NK-92 (cell line): Measurements from ENCODE around the gene RAB11B.
"Not testable (repeated sequence)": the region's sequence is repeated elsewhere in the genome, so short reads cannot be mapped to it uniquely, and the experiment has no call there.

Source experiments
- DNase-seq: peaks from one replicate; lab custom pipeline; 2025; ENCODE audit not compliant: unreplicated experiment; lab: John Stamatoyannopoulos, UW

Gene RAB11B

DNA sequence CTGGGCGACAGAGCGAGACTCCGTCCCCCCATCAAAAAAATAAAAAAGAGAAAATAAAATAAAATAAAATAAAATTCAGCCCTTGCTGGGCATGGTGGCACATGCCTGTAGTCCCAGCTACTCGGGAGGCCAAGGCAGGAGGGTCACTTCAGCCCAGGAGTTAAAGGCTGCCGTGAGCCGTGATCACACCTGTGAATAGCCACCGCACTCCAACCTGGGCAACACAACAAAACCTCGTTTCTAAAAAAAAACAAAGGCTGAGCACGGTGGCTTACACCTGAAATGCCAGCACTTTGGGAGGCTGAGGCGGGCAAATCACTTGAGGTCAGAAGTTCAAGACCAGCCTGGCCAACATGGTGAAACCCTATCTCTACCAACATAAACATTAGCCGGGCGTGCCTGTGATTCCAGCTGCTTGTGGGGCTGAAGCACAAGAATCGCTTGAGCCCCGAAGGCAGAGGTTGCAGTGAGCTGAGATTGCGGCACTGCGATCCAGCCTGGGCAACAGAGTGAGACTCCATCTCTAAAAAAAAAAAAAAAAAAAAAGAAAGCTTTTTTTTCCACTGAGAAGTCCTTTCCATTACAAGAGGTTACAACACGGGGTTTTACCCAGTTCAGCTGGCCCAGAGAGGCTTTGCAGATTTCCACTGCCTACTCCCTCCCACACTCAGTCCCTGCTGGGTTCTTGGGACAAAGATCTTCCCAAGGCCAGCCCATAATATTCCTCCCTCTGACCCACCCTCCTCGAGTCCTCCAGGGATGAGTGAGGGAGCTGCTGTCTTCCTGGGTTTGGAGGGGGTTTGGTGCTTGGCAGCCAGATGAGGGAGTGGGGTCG, 19.8 kb upstream of the RAB11B start:
- DNase-seq = no peak

DNA sequence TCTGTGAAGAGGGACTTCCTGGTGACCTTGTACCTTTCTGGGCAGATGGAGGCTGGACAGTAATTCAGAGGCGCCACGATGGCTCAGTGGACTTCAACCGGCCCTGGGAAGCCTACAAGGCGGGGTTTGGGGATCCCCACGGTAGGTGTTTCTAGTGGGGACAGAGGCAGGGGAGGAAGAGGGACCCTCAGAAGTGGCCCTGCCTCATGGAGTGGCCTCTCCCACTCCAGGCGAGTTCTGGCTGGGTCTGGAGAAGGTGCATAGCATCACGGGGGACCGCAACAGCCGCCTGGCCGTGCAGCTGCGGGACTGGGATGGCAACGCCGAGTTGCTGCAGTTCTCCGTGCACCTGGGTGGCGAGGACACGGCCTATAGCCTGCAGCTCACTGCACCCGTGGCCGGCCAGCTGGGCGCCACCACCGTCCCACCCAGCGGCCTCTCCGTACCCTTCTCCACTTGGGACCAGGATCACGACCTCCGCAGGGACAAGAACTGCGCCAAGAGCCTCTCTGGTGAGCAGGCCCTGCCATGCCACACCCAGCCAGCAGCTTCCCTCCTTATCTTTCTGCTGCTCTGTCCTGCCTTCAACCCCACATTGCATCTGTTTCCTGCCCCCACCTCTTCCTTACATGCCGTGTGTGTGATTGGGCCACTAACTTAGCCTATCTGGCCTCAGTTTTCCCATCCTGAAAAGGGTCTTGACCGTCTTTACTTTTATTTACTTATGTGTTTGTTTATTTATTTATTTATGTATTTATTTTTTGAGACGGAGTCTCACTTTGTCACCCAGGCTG, 19.0 kb upstream of the RAB11B start:
- no peak for DNase-seq

DNA sequence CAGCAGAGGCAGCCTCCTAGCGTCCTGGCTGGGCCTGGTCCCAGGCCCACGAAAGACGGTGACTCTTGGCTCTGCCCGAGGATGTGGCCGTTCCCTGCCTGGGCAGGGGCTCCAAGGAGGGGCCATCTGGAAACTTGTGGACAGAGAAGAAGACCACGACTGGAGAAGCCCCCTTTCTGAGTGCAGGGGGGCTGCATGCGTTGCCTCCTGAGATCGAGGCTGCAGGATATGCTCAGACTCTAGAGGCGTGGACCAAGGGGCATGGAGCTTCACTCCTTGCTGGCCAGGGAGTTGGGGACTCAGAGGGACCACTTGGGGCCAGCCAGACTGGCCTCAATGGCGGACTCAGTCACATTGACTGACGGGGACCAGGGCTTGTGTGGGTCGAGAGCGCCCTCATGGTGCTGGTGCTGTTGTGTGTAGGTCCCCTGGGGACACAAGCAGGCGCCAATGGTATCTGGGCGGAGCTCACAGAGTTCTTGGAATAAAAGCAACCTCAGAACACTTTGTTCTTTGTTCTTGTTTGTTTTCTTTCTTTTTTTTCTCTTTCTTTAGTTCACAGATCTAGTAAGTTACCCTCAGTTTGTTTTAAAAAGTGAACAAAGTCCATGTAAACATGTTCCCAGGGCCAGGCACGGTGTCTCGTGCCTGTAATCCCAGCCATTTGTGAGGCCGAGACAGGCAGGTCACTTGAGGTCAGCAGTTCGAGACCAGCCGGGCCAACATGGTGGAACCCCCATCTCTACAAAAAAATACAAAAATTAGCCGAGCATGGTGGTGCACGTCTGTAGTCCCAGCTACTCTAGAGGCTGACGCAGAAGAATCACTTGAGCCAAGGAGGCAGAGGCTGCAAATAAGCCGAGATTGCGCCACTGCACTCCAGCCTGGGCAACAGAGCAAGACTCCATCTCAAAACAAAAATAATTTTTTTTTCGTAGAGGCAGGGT, 16.0 kb upstream of the RAB11B start:
- DNase-seq = no peak

DNA sequence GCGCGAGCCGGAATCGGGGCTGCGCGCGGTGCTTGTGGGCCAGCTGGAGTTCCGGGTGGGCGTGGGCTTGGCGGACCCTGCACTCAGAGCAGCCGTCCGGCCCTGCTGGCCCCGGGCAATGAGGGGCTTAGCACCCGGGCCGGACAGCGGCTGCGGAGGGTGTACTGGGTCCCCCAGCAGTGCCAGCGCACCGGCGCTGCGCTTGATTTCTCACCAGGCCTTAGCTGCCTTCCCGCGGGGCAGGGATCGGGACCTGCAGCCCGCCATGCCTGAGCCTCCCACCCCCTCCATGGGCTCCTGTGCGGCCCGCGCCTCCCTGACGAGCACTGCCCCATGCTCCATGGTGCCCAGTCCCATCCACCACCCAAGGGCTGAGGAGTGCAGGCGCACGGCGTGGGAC, 14.4 kb upstream of the RAB11B start:
- not testable (repeated sequence) for DNase-seq

DNA sequence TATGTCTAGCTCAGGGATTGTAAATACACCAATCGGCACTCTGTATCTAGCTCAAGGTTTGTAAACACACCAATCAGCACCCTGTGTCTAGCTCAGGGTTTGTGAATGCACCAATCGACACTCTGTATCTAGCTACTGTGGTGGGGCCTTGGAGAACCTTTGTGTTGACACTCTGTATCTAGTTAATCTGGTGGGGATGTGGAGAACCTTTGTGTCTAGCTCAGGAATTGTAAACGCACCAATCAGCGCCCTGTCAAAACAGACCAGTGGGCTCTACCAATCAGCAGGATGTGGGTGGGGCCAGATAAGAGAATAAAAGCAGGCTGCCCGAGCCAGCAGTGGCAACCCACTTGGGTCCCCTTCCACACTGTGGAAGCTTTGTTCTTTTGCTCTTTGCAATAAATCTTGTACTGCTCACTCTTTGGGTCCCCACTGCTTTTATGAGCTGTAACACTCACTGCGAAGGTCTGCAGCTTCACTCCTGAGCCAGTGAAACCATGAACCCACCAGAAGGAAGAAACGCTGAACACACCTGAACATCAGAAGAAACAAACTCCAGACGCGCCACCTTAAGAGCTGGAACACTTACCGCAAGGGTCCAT, 13.7 kb upstream of the RAB11B start:
- DNase-seq = not testable (repeated sequence)

DNA sequence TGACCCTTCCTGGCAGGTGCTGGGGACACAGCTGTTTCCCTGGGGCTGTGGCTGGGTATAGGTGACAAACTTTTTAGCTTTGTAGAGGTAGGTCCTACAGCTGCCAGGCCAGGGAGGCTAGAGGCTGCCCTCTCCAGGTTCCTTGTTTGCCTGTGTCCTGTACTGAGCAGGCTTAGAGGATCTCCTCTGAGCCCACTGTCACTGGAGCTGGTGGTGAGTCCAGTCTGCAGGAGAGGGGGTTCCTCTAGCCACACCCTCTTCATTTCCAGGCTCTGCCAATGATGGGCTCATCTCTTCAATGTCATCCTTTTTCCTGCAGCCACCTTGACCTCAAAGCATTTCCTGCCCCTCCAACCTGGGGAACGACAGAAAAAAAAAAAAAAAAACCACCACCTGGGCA, 12.6 kb upstream of the RAB11B start:
- no peak for DNase-seq

DNA sequence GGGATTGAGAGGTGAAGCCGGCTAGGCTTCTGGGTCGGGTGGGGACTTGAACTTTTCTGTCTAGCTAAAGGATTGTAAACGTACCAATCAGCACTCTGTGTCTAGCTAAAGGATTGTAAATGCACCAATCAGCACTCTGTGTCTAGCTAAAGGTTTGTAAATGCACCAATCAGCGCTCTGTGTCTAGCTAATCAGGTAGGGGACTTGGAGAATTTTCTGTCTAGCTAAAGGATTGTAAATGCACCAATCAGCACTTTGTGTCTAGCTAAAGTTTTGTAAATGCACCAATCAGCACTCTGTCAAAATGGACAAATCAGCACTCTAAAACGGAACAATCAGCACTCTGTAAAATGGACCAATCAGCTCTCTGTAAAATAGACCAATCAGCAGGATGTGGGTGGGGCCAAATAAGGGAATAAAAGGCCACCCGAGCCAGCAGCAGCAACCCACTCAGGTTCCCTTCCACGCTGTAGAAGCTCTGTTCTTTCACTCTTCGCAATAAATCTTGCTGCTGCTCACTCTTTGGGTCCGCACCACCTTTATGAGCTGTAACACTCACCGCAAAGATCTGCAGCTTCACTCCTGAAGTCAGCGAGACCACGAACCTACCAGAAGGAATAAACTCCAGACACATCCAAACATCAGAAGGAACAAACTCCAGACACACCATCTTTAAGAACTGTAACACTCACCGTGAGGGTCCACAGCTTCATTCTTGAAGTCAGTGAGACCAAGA, 10.8 kb upstream of the RAB11B start:
- DNase-seq = not testable (repeated sequence)

DNA sequence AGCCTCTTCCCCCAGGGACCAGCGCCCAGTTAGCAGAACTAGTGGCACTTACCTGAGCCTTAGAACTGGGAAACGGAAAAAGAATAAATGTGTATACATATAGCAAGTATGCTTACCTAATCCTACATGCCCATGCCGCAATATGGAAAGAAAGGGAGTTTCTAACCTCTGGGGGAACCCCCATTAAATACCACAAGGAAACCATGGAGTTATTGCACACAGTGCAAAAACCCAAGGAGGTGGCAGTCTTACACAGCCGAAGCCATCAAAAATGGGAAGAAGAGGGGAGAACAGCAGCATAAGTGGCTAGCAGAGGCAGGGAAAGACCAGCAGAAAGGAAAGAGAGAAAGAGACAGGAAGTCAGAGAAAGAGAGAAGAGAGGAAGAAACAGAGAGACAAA, 5.6 kb upstream of the RAB11B start:
- not testable (repeated sequence) for DNase-seq

DNA sequence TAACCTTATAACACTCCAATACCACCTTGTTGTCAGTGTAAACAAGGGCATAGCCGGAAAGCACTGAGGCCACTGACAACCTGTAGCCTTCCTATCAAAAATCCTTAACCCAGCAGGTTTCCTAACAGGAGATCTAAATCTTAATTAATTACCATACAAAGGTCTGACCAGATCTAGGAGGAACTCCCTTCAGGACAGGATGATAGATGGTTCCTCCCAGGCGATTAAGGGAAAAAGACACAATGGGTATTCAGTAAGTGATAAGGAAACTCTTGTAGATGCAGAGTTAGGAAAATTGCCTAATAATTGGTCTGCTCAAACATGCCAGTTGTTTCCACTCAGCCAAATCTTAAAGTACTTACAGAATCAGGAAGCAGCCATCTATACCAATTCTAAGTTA, 5.1 kb upstream of the RAB11B start:
- not testable (repeated sequence) for DNase-seq

DNA sequence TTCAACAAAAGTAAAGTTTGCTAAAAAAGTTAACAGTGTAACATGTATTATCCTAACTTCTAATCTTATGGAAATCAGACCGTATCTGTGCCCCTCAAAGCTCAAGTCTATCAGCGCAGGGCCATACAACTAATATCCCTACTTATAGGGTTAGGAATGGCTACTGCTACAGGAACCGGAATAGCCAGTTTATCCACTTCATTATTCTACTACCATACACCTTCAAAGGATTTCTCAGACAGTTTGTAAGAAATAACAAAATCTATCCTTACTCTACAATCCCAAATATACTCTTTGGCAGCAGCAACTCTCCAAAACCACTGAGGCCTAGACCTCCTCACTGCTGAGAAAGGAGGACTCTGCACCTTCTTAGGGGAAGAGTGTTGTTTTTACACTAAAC, 4.6 kb upstream of the RAB11B start:
- not testable (repeated sequence) for DNase-seq

DNA sequence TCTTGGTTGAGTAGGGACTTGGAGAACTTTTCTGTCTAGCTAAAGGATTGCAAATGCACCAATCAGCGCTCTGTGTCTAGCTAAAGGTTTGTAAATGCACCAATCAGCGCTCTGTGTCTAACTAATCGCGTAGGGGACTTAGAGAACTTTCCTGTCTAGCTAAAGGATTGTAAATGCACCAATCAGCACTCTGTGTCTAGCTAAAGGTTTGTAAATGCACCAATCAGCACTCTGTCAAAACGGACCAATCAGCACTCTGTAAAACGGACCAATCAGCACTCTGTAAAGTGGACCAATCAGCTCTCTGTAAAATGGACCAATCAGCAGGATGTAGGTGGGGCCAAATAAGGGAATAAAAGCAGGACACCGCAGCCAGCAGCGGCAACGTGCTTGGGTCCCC, 3.7 kb upstream of the RAB11B start:
- not testable (repeated sequence) for DNase-seq

DNA sequence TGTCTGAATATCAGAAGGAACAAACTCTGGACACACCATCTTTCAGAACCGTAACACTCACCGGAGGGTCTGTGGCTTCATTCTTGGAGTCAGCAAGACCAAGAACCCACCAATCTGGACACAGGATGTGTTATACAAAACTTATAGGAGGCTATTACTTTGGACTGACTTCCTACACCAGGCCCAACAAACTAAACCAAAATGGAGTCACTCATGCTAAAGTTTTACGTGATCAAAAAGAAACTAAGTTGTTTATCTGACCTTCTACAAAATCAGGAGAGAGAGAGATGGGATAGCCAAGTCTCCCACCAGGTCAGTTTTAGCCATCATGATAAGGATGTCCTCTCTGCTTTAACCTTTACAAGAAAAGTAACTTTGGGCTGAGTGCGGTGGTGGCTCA, 3.2 kb upstream of the RAB11B start:
- no peak for DNase-seq

DNA sequence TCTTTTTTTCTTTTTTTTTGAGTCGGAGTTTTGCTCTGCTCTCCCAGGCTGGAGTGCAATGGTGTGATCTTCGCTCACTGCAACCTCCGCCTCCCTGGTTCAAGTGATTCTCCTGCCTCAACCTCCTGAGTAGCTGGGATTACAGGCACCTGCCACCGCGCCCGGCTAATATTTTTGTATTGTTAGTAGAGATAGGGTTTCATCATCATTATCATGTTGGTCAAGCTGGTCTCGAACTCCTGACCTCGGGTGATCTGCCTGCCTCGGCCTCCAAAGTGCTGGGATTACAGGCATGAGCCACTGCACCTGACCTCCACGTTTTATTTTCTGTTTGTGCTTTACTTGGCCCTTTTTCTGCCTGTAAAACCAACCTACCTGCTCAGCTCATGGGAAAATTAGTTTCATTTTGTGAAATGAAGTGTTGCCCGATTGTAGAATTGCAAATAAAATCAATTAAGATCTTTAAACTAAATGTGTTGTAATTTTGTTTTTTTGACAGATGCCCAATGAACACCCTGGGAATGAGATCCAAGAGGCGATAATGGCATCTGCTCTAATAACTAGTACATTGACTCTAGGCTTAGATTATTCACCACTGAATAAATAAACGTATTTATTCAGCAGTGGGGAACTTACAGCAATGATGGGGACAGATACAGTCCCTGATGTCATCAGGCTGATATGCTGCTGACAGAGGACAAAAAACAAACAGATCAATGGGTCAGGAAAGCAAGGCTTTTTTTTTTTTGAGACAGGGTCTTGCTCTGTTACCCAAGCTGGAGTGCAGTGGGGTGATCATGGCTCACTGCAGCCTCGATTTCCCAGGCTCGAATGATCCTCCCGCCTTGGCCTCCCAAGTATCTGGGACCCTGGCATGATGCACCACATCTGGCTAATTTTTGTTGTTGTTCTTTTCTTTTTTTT, 2.2 kb upstream of the RAB11B start:
- no peak for DNase-seq

DNA sequence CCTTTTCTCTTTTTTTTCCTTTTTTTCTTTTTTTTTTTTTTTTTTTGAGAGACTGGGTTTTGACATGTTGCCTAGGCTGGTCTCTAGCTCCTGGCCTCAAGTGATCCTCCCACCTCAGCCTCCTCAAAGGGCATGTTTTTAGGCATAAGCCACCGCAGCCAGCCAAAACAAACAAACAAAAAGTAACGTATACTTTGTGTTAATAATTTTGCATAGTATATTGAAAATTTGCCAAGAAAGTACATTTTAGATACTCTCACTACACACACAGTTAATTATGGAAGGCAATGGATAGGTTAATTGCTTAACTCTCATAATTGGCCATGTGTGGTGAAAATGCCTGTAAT, 1.6 kb upstream of the RAB11B start:
- DNase-seq = no peak

DNA sequence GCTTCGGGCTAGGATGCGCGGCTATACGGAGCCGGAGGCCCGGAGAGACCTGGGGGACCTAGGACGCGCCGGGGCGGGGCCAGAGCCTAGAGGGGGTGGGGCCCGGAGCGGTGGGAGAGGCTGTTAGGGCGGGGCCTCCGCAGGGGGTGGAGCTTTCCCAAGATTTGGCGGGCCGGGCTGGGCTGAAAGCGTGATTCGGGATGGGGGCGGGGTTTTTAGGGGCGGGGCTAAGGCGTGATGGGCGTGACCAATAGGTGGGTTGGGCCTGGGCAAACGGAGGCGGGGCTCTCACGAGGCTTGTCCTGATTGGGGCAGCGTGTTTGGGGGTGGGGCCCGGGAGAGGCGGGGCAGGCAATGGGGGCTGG, 439 bp downstream of the RAB11B start:
- peak; percentile 43 for DNase-seq

DNA sequence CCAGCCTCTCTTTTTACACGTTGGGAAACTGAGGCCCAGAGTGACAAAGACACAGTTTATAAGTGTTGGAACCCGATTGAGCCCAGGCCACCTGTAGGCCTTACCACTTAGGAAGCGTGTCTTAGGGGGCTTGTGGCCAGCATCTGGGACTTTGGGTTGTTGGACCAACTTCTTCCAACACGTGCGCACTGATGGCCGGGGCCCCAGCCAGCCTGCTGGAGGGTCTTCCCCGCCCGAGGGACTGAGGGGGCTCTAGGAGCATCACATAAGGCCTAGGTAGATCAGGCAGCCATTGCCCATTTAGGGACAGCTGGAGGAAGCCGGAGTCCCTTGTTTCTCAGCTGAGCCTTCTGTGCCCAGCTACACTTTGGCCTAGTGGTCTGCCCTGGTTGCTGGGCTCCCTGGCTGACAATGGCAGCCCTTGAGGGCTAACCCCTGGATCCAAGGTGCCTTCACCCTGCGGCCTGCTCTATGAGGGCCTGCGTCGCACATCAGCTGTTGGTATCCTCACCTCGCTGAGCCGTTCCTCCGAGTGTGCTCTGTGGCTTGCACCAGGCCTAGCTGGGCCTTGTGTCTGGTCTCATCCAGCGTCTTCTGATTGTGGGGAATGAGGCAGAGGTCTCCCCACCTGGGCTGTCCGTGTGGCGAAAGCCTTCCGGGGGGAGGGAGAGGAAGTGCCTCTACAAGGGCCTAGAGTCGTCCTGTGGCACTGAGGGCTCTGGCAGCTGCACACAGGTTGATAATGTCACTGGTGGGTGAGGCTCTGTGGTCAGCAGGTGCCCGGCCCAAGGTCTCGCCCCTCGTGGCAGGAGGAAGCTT, 1.2 kb downstream of the RAB11B start:
- no peak for DNase-seq

DNA sequence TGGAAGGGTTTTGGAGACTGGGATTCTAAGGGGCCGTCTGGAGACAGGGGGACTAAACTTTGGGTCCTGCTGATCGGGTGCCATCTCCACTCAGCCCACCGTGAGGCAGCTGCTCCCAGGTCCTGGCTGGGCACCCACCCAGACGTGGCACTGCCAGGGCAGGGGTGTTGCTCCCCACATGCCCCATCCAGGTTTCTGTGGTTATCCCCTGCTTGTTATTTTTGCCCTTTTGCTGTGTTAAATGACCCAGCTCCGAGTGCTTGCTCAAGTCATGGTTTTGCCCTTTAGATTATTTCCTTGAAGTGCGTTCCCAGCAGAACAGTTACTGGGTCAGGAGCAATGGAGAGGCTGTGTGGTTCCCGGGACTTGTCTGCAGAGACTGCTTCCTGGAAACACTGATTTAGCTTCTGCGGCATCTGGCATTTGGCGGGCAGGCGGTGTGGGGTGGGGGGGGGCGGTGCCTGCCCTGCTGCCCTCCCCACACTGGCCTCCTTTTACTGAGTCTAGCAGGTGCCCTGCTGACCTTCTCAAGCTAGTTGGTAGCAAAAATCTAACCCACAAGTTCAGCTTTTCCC, 1.9 kb downstream of the RAB11B start:
- DNase-seq = no peak
